SK-N-SH (cell line): ENCODE measurements around the gene ARID3A. TPM values are rescaled to one million over a fixed set of nuclear protein-coding genes. Genes with fewer than 3 reads are reported as not detected.

Experiments used
- CTCF ChIA-PET: fragments of 300-600, 350-600 bp; formaldehyde crosslinking; extraction: SDS; loops from one replicate; lab custom pipeline; 2021; lab: Yijun Ruan, JAX
- POLR2A ChIA-PET: fragments of 350-600 bp; sonication (Branson Sonifier 250); formaldehyde crosslinking; extraction: SDS; loops from one replicate; lab custom pipeline; 2020; ENCODE audit warnings: antibody characterized with exemption, inconsistent platforms; lab: Yijun Ruan, JAX
- DNase-seq: peaks from one replicate; pipeline ENCODE4 v3.0.0; 2012
- H2AFZ ChIP-seq: fragments of 200-600 bp; sonication (generic); 2 replicates; pipeline ENCODE4 v1.8.1; 2016; ENCODE audit warnings: antibody characterized with exemption, mild to moderate bottlenecking, low read depth
- H3F3A ChIP-seq: fragments of 200-600 bp; sonication (generic); replicated peaks from 2 replicates; pipeline ENCODE3; 2016; ENCODE audit warnings: antibody characterized with exemption, mild to moderate bottlenecking; ENCODE audit not compliant: insufficient read depth
- H3K27ac ChIP-seq, 2 experiments: fragments of 200-500 bp in 1 of 2; fragments of 200-600 bp in 1 of 2; sonication (Bioruptor generic) in 1 of 2; sonication (generic), shearing (Covaris generic) in 1 of 2; 2 replicates each; pipeline versions ENCODE4 v1.5.1 to v1.6.1; 2014 to 2016; ENCODE audit warnings: low read depth in 2 of 2, inconsistent platforms in 1 of 2, low read length in 1 of 2, mild to moderate bottlenecking in 1 of 2, mixed read lengths in 1 of 2
- H3K27me3 ChIP-seq: fragments of 200-600 bp; sonication (generic), shearing (Covaris generic); 2 replicates; pipeline ENCODE4 v1.6.1; 2016; ENCODE audit warnings: mixed run types; ENCODE audit not compliant: insufficient read depth
- H3K36me3 ChIP-seq, 2 experiments: fragments of 200-500 bp in 1 of 2; fragments of 200-600 bp in 1 of 2; sonication (Bioruptor generic) in 1 of 2; sonication (generic) in 1 of 2; replicated peaks in 1 of 2; 2 replicates each; pipeline versions ENCODE3 to v1.5.1; 2014 to 2016; ENCODE audit warnings: low read length in 1 of 2, mild to moderate bottlenecking in 1 of 2; ENCODE audit not compliant: insufficient read depth in 2 of 2, control insufficient read depth in 1 of 2
- H3K4me1 ChIP-seq, 2 experiments: fragments of 200-500 bp in 1 of 2; fragments of 200-600 bp in 1 of 2; sonication (Bioruptor generic) in 1 of 2; sonication (generic), shearing (Covaris generic) in 1 of 2; 2 replicates each; pipeline versions ENCODE4 v1.5.1 to v1.6.1; 2014 to 2016; ENCODE audit warnings: low read depth in 1 of 2, low read length in 1 of 2, mixed run types in 1 of 2; ENCODE audit not compliant: insufficient read depth in 2 of 2, control insufficient read depth in 1 of 2
- H3K4me2 ChIP-seq: fragments of 200-600 bp; sonication (generic), shearing (Covaris generic); 2 replicates; pipeline ENCODE4 v1.6.1; 2017; ENCODE audit warnings: mixed run types
- H3K4me3 ChIP-seq, 2 experiments: fragments of 200-500 bp in 1 of 2; fragments of 200-600 bp in 1 of 2; sonication (Bioruptor generic) in 1 of 2; sonication (generic), shearing (Covaris generic) in 1 of 2; 2 replicates each; pipeline versions ENCODE4 v1.5.1 to v1.8.1; 2014 to 2016; ENCODE audit warnings: low read depth in 2 of 2, inconsistent platforms in 1 of 2, low read length in 1 of 2, mild to moderate bottlenecking in 1 of 2, mixed read lengths in 1 of 2, moderate library complexity in 1 of 2
- H3K79me2 ChIP-seq: fragments of 200-600 bp; sonication (generic); 2 replicates; pipeline ENCODE4 v1.8.1; 2017; ENCODE audit warnings: mild to moderate bottlenecking; ENCODE audit not compliant: insufficient read depth
- H3K9ac ChIP-seq: fragments of 200-600 bp; sonication (generic); 2 replicates; pipeline ENCODE4 v1.6.1; 2017; ENCODE audit warnings: mixed run types
- H3K9me2 ChIP-seq: fragments of 200-600 bp; sonication (generic); 2 replicates; pipeline ENCODE4 v1.6.1; 2017; ENCODE audit warnings: mixed run types
- H3K9me3 ChIP-seq: fragments of 200-600 bp; sonication (generic); 2 replicates; pipeline ENCODE4 v1.6.1; 2017; ENCODE audit warnings: mixed run types, mild to moderate bottlenecking, moderate library complexity
- H4K20me1 ChIP-seq: fragments of 200-600 bp; sonication (generic); 2 replicates; pipeline ENCODE4 v1.6.1; 2017; ENCODE audit warnings: mild to moderate bottlenecking, mixed run types; ENCODE audit not compliant: insufficient read depth
- ELF1 ChIP-seq: IDR thresholded peaks from 2 replicates; pipeline ENCODE4 v1.4.0; 2012
- EP300 ChIP-seq, 2 experiments: IDR thresholded peaks; 2 replicates each; pipeline versions ENCODE4 v1.4.0 to v1.6.1; 2012; ENCODE audit warnings: borderline replicate concordance in 1 of 2, low read depth in 1 of 2, low read length in 1 of 2
- FOXM1 ChIP-seq: IDR thresholded peaks from 2 replicates; pipeline ENCODE4 v1.4.0; 2012; ENCODE audit warnings: low read depth, mild to moderate bottlenecking
- JUND ChIP-seq: IDR thresholded peaks from 2 replicates; pipeline ENCODE4 v1.4.0; 2012
- MEF2A ChIP-seq: IDR thresholded peaks from 2 replicates; pipeline ENCODE4 v1.4.0; 2012; ENCODE audit warnings: low read depth, borderline replicate concordance
- NRF1 ChIP-seq: IDR thresholded peaks from 2 replicates; pipeline ENCODE4 v1.6.1; 2012; ENCODE audit warnings: low read depth, mild to moderate bottlenecking, low read length
- POLR2AphosphoS5 ChIP-seq: IDR thresholded peaks from 2 replicates; pipeline ENCODE4 v1.6.1; 2012; ENCODE audit warnings: low read depth, low read length
- RCOR1 ChIP-seq: fragments of 150-350 bp; IDR thresholded peaks from 2 replicates; pipeline ENCODE4 v1.6.1; 2017; ENCODE audit warnings: antibody characterized with exemption, low read length
- TEAD4 ChIP-seq: IDR thresholded peaks from 2 replicates; pipeline ENCODE4 v1.4.0; 2012; ENCODE audit warnings: mild to moderate bottlenecking, borderline replicate concordance; ENCODE audit not compliant: insufficient read depth
- YY1 ChIP-seq: IDR thresholded peaks from 2 replicates; pipeline ENCODE4 v1.4.0; 2012; ENCODE audit warnings: low read depth, mild to moderate bottlenecking
- WGBS: methylation state at CpG from one replicate; pipeline ENCODE4 v1.1.6; 2017; ENCODE audit warnings: low lambda C conversion rate; 5-methylcytosine and 5-hydroxymethylcytosine counted together
- polyA plus RNA-seq, 3 experiments: library from polyadenylated mRNA; depleted of rRNA; stranded (reverse); fragments of >200 nt; gene quantifications; 2 replicates each; pipeline ENCODE4 v1.2.3, GENCODE V29; 2012
- TF ChIP-seq, protein P1 (sequence below): IDR thresholded peaks from 2 replicates; pipeline ENCODE4 v1.4.0; 2012; ENCODE audit warnings: low read depth, borderline replicate concordance
- TF ChIP-seq, protein P2 (sequence below): fragments of 200-600 bp; sonication (generic); IDR thresholded peaks from 2 replicates; pipeline ENCODE4 v1.6.1; 2017; ENCODE audit warnings: antibody characterized with exemption, mild to moderate bottlenecking, moderate library complexity
- TF ChIP-seq, protein P3 (sequence below): IDR thresholded peaks from 2 replicates; pipeline ENCODE4 v1.6.1; 2012; ENCODE audit warnings: mild to moderate bottlenecking, low read depth, low read length, moderate library complexity

The ARID3A gene
- polyA plus RNA-seq, 1 of the 3 experiments (the other 2 are of a cell fraction), result 8.6 TPM

DNA sequence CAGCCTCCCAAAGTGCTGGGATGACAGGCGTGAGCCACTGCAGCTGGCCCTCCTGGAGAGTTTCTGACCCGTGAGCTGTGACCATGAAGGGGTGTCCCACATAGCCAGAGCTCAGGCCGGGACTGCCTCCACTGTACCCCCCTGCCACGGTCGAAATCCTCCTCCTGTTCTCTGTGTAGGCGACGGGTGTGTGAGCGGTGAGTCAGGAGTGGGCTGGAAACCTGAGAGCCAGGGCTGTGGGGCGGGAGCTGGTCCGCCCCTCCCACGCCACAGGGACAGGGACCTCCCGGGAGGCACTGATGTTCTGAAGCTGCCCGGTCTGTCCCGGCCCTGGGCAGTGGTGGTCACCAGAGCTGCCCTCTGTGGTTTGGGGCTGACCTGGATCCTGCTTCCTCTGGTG is 62.2 kb downstream of the ARID3A start:
- no peaks in the 10 kb centered on the region for H3K27me3 ChIP-seq
- DNase-seq, result no peak
- CTCF ChIA-PET, result interaction anchor here (1.0 to 10.7 kb wide), 3 partner anchors 8 to 187 kb away, joined by 3 to 161 read pairs (median 3); partner anchors contain the start of gene KISS1R
- 0 out of 2 replicates have a peak, but pooled peaks cover 6% of the 10 kb centered on the region for H4K20me1 ChIP-seq
- peaks cover 3% of the 10 kb centered on the region for H3F3A ChIP-seq
- peaks cover 8% of the 10 kb centered on the region; the same call in 1 of the 2 replicates for H3K79me2 ChIP-seq
- no peak overlapping the region for H3K4me3 ChIP-seq
- H2AFZ ChIP-seq, result no peak overlapping the region
- 71% methylated on average over 11 of the region's 14 CpGs for WGBS
- peaks cover 3 to 39% of the 10 kb centered on the region in 2 experiments for H3K36me3 ChIP-seq
- no peaks in the 10 kb centered on the region for H3K9me3 ChIP-seq
- H3K27ac ChIP-seq, result no peak overlapping the region
- no peak overlapping the region for H3K9ac ChIP-seq
- POLR2A ChIA-PET, result no interaction called here
- H3K4me2 ChIP-seq, result no peak overlapping the region
- no peaks in the 10 kb centered on the region for H3K9me2 ChIP-seq
- H3K4me1 ChIP-seq, result peaks cover 0 to 7% of the 10 kb centered on the region in 2 experiments; a peak in 2 of 4 replicates
- TF ChIP-seq JUND (no peak), ELF1 (no peak), TEAD4 (no peak), MEF2A (no peak), RCOR1 (no peak), POLR2AphosphoS5 (no peak)
- TF ChIP-seq, protein P1, sequence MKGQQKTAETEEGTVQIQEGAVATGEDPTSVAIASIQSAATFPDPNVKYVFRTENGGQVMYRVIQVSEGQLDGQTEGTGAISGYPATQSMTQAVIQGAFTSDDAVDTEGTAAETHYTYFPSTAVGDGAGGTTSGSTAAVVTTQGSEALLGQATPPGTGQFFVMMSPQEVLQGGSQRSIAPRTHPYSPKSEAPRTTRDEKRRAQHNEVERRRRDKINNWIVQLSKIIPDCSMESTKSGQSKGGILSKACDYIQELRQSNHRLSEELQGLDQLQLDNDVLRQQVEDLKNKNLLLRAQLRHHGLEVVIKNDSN, result no peak

DNA sequence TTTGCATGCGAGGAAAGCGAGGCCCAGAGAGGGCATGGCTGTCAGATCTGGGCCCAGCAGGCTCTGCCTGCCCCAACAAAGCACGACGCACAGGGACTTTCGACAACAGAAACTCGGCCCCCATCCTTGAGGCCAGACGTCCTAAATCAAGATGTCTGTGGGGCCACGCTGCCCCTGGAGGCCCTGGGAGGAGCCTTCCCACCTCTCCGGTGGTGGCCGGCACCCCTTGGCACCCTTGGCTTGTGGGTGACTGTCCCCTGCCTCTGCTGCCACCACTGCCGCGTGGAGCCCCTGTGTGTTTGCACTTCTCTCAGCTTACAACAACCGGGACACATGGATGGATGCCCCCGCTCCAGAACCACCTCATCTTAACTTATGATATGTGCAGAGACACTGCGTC is 62.7 kb downstream of the ARID3A start:
- peaks cover 8% of the 10 kb centered on the region; the same call in 1 of the 2 replicates for H3K79me2 ChIP-seq
- H4K20me1 ChIP-seq, result 0 out of 2 replicates have a peak, but pooled peaks cover 6% of the 10 kb centered on the region
- H3K4me2 ChIP-seq, result no peak overlapping the region
- no peaks in the 10 kb centered on the region for H3K9me2 ChIP-seq
- H3K9ac ChIP-seq, result no peak overlapping the region
- H3K27me3 ChIP-seq, result no peaks in the 10 kb centered on the region
- ChIA-PET POLR2A (no interaction called here), CTCF (interaction anchor here (1.3 to 10.7 kb wide), 3 partner anchors 8 to 68 kb away, joined by 3 to 161 read pairs (median 4); partner anchors contain the start of gene KISS1R)
- WGBS, result 88% methylated on average over 8 of the region's 15 CpGs
- H3K27ac ChIP-seq, result no peak overlapping the region
- peaks cover 3 to 42% of the 10 kb centered on the region in 2 experiments for H3K36me3 ChIP-seq
- no peak for TF ChIP-seq YY1
- TF ChIP-seq POLR2AphosphoS5, result no peak
- TF ChIP-seq, protein P2, sequence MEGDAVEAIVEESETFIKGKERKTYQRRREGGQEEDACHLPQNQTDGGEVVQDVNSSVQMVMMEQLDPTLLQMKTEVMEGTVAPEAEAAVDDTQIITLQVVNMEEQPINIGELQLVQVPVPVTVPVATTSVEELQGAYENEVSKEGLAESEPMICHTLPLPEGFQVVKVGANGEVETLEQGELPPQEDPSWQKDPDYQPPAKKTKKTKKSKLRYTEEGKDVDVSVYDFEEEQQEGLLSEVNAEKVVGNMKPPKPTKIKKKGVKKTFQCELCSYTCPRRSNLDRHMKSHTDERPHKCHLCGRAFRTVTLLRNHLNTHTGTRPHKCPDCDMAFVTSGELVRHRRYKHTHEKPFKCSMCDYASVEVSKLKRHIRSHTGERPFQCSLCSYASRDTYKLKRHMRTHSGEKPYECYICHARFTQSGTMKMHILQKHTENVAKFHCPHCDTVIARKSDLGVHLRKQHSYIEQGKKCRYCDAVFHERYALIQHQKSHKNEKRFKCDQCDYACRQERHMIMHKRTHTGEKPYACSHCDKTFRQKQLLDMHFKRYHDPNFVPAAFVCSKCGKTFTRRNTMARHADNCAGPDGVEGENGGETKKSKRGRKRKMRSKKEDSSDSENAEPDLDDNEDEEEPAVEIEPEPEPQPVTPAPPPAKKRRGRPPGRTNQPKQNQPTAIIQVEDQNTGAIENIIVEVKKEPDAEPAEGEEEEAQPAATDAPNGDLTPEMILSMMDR, result no peak
- TF ChIP-seq ELF1, result no peak
- no peak for TF ChIP-seq EP300 (IDR thresholded peaks at IDR 0.05; ENCODE audit: borderline replicate concordance in 1 of 2, low read depth in 1 of 2, low read length in 1 of 2)
- TF ChIP-seq, protein P3, sequence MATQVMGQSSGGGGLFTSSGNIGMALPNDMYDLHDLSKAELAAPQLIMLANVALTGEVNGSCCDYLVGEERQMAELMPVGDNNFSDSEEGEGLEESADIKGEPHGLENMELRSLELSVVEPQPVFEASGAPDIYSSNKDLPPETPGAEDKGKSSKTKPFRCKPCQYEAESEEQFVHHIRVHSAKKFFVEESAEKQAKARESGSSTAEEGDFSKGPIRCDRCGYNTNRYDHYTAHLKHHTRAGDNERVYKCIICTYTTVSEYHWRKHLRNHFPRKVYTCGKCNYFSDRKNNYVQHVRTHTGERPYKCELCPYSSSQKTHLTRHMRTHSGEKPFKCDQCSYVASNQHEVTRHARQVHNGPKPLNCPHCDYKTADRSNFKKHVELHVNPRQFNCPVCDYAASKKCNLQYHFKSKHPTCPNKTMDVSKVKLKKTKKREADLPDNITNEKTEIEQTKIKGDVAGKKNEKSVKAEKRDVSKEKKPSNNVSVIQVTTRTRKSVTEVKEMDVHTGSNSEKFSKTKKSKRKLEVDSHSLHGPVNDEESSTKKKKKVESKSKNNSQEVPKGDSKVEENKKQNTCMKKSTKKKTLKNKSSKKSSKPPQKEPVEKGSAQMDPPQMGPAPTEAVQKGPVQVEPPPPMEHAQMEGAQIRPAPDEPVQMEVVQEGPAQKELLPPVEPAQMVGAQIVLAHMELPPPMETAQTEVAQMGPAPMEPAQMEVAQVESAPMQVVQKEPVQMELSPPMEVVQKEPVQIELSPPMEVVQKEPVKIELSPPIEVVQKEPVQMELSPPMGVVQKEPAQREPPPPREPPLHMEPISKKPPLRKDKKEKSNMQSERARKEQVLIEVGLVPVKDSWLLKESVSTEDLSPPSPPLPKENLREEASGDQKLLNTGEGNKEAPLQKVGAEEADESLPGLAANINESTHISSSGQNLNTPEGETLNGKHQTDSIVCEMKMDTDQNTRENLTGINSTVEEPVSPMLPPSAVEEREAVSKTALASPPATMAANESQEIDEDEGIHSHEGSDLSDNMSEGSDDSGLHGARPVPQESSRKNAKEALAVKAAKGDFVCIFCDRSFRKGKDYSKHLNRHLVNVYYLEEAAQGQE, result no peak
- no peak for TF ChIP-seq NRF1
- TF ChIP-seq FOXM1, result no peak
- H3K4me3 ChIP-seq, result no peak overlapping the region
- no peak overlapping the region for H2AFZ ChIP-seq
- no peak for DNase-seq
- peaks cover 0 to 7% of the 10 kb centered on the region in 2 experiments; a peak in 2 of 4 replicates for H3K4me1 ChIP-seq
- H3K9me3 ChIP-seq, result no peaks in the 10 kb centered on the region
- H3F3A ChIP-seq, result no peaks in the 10 kb centered on the region
